HepG2 (cell line): Measurements from ENCODE around the gene ARL3. TPM values are rescaled to one million over a fixed set of nuclear protein-coding genes. Genes with fewer than 3 reads are reported as not detected.

Experiments
- AGO1 ChIP-seq: fragments of 200-400 bp; formaldehyde crosslinking; IDR thresholded peaks from 2 replicates; pipeline ENCODE4 v1.6.1; 2017; ENCODE audit warnings: mild to moderate bottlenecking, low read depth, low read length, moderate library complexity; ENCODE audit not compliant: poor library complexity, severe bottlenecking
- ARID4A ChIP-seq: sonication (generic); formaldehyde crosslinking; IDR thresholded peaks from 2 replicates; pipeline ENCODE4 v1.5.0; 2020; ENCODE audit warnings: mild to moderate bottlenecking, missing genetic modification reagents, borderline replicate concordance
- ATF7-NPFF ChIP-seq: sonication (generic); formaldehyde crosslinking; IDR thresholded peaks from 2 replicates; pipeline ENCODE4 v1.8.1; 2023; ENCODE audit warnings: mild to moderate bottlenecking, low read depth, missing genetic modification reagents, moderate library complexity
- ATM ChIP-seq: fragments of 450-650 bp; IDR thresholded peaks from 2 replicates; pipeline ENCODE4 v1.7.1; 2017; ENCODE audit warnings: mild to moderate bottlenecking, borderline replicate concordance
- CREB1 ChIP-seq, 2 experiments: fragments of 450-650 bp in 1 of 2; IDR thresholded peaks; 2 replicates each; pipeline ENCODE4 v1.6.1; 2016 to 2017; ENCODE audit warnings: control low read depth in 1 of 2, mild to moderate bottlenecking in 1 of 2, missing compliant biosample characterization in 1 of 2, missing genetic modification characterization in 1 of 2
- FOXO1 ChIP-seq: sonication (generic); formaldehyde crosslinking; IDR thresholded peaks from 2 replicates; pipeline ENCODE4 v1.4.0; 2020; ENCODE audit warnings: missing genetic modification reagents
- GPN1 ChIP-seq: sonication (generic); formaldehyde crosslinking; IDR thresholded peaks from 2 replicates; pipeline ENCODE4 v1.5.1; 2020; ENCODE audit warnings: missing genetic modification reagents, borderline replicate concordance
- HDAC2 ChIP-seq: sonication (generic); formaldehyde crosslinking; IDR thresholded peaks from 2 replicates; pipeline ENCODE4 v1.4.0; 2020; ENCODE audit warnings: missing genetic modification reagents
- JUN ChIP-seq: sonication (generic); formaldehyde crosslinking; IDR thresholded peaks from 2 replicates; pipeline ENCODE4 v1.4.0; 2020; ENCODE audit warnings: mild to moderate bottlenecking, missing genetic modification reagents
- NFE2L2 ChIP-seq: fragments of 150-350 bp; IDR thresholded peaks from 2 replicates; pipeline ENCODE4 v1.6.1; 2014; ENCODE audit warnings: low read length
- NFRKB ChIP-seq: fragments of 450-650 bp; IDR thresholded peaks from 2 replicates; pipeline ENCODE4 v1.6.1; 2017
- RAD51 ChIP-seq: fragments of 450-650 bp; IDR thresholded peaks from 2 replicates; pipeline ENCODE4 v1.6.1; 2016; ENCODE audit warnings: borderline replicate concordance
- RARA ChIP-seq: IDR thresholded peaks from 2 replicates; pipeline ENCODE4 v1.6.1; 2016; ENCODE audit warnings: missing genetic modification reagents, missing compliant biosample characterization
- RARG ChIP-seq: sonication (generic); formaldehyde crosslinking; IDR thresholded peaks from 2 replicates; pipeline ENCODE4 v1.4.0; 2020; ENCODE audit warnings: low read depth, mild to moderate bottlenecking, missing genetic modification reagents
- REPIN1 ChIP-seq: sonication (generic); formaldehyde crosslinking; IDR thresholded peaks from 2 replicates; pipeline ENCODE4 v1.8.0; 2022; ENCODE audit warnings: missing genetic modification reagents, low read depth, mild to moderate bottlenecking, borderline replicate concordance
- RFX5 ChIP-seq: IDR thresholded peaks from 2 replicates; pipeline ENCODE4 v1.6.1; 2011; ENCODE audit warnings: low read depth, low read length, improper control_type of control experiment
- RXRB ChIP-seq: IDR thresholded peaks from 2 replicates; pipeline ENCODE4 v1.6.1; 2016; ENCODE audit warnings: borderline replicate concordance, missing genetic modification reagents, missing compliant biosample characterization
- SNAI1 ChIP-seq: sonication (generic); formaldehyde crosslinking; IDR thresholded peaks from 2 replicates; pipeline ENCODE4 v1.5.0; 2020; ENCODE audit warnings: mild to moderate bottlenecking, missing genetic modification reagents, borderline replicate concordance
- TRIM22 ChIP-seq: fragments of 450-650 bp; IDR thresholded peaks from 2 replicates; pipeline ENCODE4 v1.6.1; 2017
- ZBTB26 ChIP-seq: IDR thresholded peaks from 2 replicates; pipeline ENCODE4 v1.6.1; 2016; ENCODE audit warnings: missing compliant biosample characterization, missing genetic modification reagents, borderline replicate concordance
- ZNF124 ChIP-seq: sonication (generic); formaldehyde crosslinking; IDR thresholded peaks from 2 replicates; pipeline ENCODE4 v1.4.0; 2020; ENCODE audit warnings: missing genetic modification reagents
- ZNF281 ChIP-seq: sonication (generic); formaldehyde crosslinking; IDR thresholded peaks from 2 replicates; pipeline ENCODE4 v1.4.0; 2020; ENCODE audit warnings: missing genetic modification reagents, borderline replicate concordance
- ZNF766 ChIP-seq: sonication (generic); formaldehyde crosslinking; IDR thresholded peaks from 2 replicates; pipeline ENCODE4 v1.5.0; 2020; ENCODE audit warnings: missing genetic modification reagents, borderline replicate concordance
- polyA plus RNA-seq, 8 experiments: library from polyadenylated mRNA; depleted of rRNA in 3 of 8; stranded (reverse) in 7 of 8; unstranded in 1 of 8; fragments of >200 nt; fragmentation: Illumina TruSeq in 4 of 8; extraction: Trizol in 4 of 8; gene quantifications; 2 replicates each; pipeline versions ENCODE4 v1.2.1 to v1.2.3, GENCODE V29; 2011 to 2016; ENCODE audit warnings: low read depth in 4 of 8, missing spikeins in 1 of 8, mixed read lengths in 1 of 8; ENCODE audit not compliant: insufficient read depth in 1 of 8
- total RNA-seq, 5 experiments: library from RNA; depleted of rRNA; stranded (reverse); fragments of >200 nt; fragmentation: Illumina TruSeq; extraction: Trizol; gene quantifications; 2 replicates each; pipeline ENCODE4 v1.2.3, GENCODE V29; 2016; ENCODE audit warnings: low read depth in 1 of 5

ARL3 gene
- total and polyA plus RNA-seq, 2 of the 13 experiments (the other 11 are each of a cell fraction or from before 2014, with no cell fraction given): 5.2 to 6.6 TPM

GRCh38 chr10:102645388-102645740 is 68.8 kb downstream of the ARL3 start (continued):
- peak; percentile 21; the same call in 1 of the 2 replicates for TF ChIP-seq RXRB
- no peak for TF ChIP-seq ZBTB26 (CRISPR knock-in tag)
- no peak for TF ChIP-seq RARG (CRISPR knock-in tag)
- no peak for TF ChIP-seq ATF7-NPFF
- TF ChIP-seq ZNF124 (CRISPR knock-in tag): no peak
- no peak for TF ChIP-seq SNAI1 (CRISPR knock-in tag)
- TF ChIP-seq REPIN1 (CRISPR knock-in tag): no peak
- no peak for TF ChIP-seq GPN1 (CRISPR knock-in tag)
- peak; percentile 75 for TF ChIP-seq FOXO1 (CRISPR knock-in tag)
- TF ChIP-seq RFX5: no peak; the same call in 1 of the 2 replicates
- TF ChIP-seq NFE2L2: no peak
- TF ChIP-seq ZNF766 (CRISPR knock-in tag): no peak; the same call in 1 of the 2 replicates
- no peak for TF ChIP-seq CREB1 (IDR thresholded peaks at IDR 0.05)
- no peak for TF ChIP-seq CREB1 (CRISPR knock-in tag; IDR thresholded peaks at IDR 0.05)
- no peak for TF ChIP-seq NFRKB
- TF ChIP-seq HDAC2: no peak; the same call in 1 of the 2 replicates
- no peak for TF ChIP-seq RAD51
- no peak for TF ChIP-seq TRIM22
- no peak for TF ChIP-seq ATM
- TF ChIP-seq RARA (CRISPR knock-in tag): peak; percentile 77
- TF ChIP-seq ARID4A (CRISPR knock-in tag): peak; percentile 42; the same call in 1 of the 2 replicates
- peak; percentile 6 for TF ChIP-seq AGO1
- no peak for TF ChIP-seq JUN (CRISPR knock-in tag)
- peak; percentile 29; the same call in 1 of the 2 replicates for TF ChIP-seq ZNF281 (CRISPR knock-in tag)
